K562 (cell line): ENCODE measurements around the gene JADE2. TPM values are rescaled to one million over a fixed set of nuclear protein-coding genes. Genes with fewer than 3 reads are reported as not detected.
A peak's percentile ranks its signal among the peaks of the same experiment; 100 is the strongest.

Experiments used
- ATAC-seq: fragments of 200-7000 bp; cut with Tn5 transposase; 3 replicates; pipeline ENCODE4 v1.9.1; 2020; ENCODE audit warnings: moderate library complexity
- BruUV-seq: library from RNA; stranded (reverse); fragments of 400-500 nt; replicated peaks from 2 replicates; lab custom pipeline; 2021; lab: Mats Ljungman, UMichigan
- CTCF ChIA-PET: fragments of 300-600 bp; formaldehyde crosslinking; extraction: SDS; loops from one replicate; lab custom pipeline; 2021; ENCODE audit warnings: low intra/inter-chr PET ratio; lab: Yijun Ruan, JAX
- POLR2A ChIA-PET: fragments of 300-600, 350-650 bp; sonication (Branson Sonifier 250); formaldehyde crosslinking; extraction: SDS; loops from one replicate; lab custom pipeline; 2021; ENCODE audit warnings: antibody characterized with exemption, inconsistent platforms; lab: Yijun Ruan, JAX
- DNase-seq, 4 experiments: peaks; one replicate each; pipeline versions ENCODE4 v3.0.0 to v3.0.0-alpha.2; 2011 to 2018; ENCODE audit warnings: low spot score in 3 of 4, mixed read lengths in 3 of 4; ENCODE audit errors: extremely low read depth in 1 of 4
- FAIRE-seq: peaks from 2 replicates; lab custom pipeline; 2011; peaks lifted over from hg19 to GRCh38; lab: Jason Lieb, UNC
- H2AFZ ChIP-seq: 2 replicates; pipeline ENCODE4 v1.6.0; 2011; ENCODE audit warnings: low read depth, low read length, control low read depth, inconsistent platforms
- H3K27ac ChIP-seq: fragments of 200-600 bp; 3 replicates; pipeline ENCODE4 v1.8.0; 2011; ENCODE audit warnings: low read depth, mild to moderate bottlenecking, control low read depth, inconsistent platforms, low read length, moderate library complexity, mixed read lengths; ENCODE audit errors: extremely low read depth
- H3K27me3 ChIP-seq, 2 experiments: fragments of 300-600 bp in 1 of 2; 2 replicates in 1 of 2; 3 replicates in 1 of 2; pipeline versions ENCODE4 v1.6.0 to v1.8.0; 2011; ENCODE audit warnings: inconsistent platforms in 2 of 2, low read length in 2 of 2, mild to moderate bottlenecking in 1 of 2, mixed read lengths in 1 of 2, moderate library complexity in 1 of 2; ENCODE audit not compliant: control insufficient read depth in 2 of 2, insufficient read depth in 2 of 2
- H3K36me3 ChIP-seq: fragments of 300-600 bp; 3 replicates; pipeline ENCODE4 v1.8.0; 2011; ENCODE audit warnings: mild to moderate bottlenecking, low read length, inconsistent platforms; ENCODE audit not compliant: control insufficient read depth, insufficient read depth
- H3K4me1 ChIP-seq, 2 experiments: fragments of 200-600 bp in 1 of 2; replicated peaks in 1 of 2; 2 replicates in 1 of 2; 3 replicates in 1 of 2; pipeline versions ENCODE4 v1.5.1 to v1.8.0; 2011; ENCODE audit warnings: inconsistent platforms in 2 of 2, low read length in 2 of 2, mild to moderate bottlenecking in 1 of 2, mixed read lengths in 1 of 2, moderate library complexity in 1 of 2; ENCODE audit not compliant: control insufficient read depth in 2 of 2, insufficient read depth in 2 of 2
- H3K4me2 ChIP-seq: 2 replicates; pipeline ENCODE4 v1.6.1; 2011; ENCODE audit warnings: low read length, control low read depth, inconsistent platforms, mixed read lengths; ENCODE audit not compliant: insufficient read depth
- H3K4me3 ChIP-seq: fragments of 200-600 bp; sonication (generic), shearing (Covaris generic); 2 replicates; pipeline ENCODE4 v1.5.1; 2016; ENCODE audit warnings: control low read depth, inconsistent platforms
- H3K79me2 ChIP-seq: fragments of 200-600 bp; 3 replicates; pipeline ENCODE4 v1.8.0; 2011; ENCODE audit warnings: low read length, inconsistent platforms; ENCODE audit not compliant: control insufficient read depth, insufficient read depth
- H3K9ac ChIP-seq, 2 experiments: 2 replicates each; pipeline versions ENCODE4 v1.6.0 to v1.6.1; 2011; ENCODE audit warnings: low read depth in 2 of 2, low read length in 2 of 2, control low read depth in 1 of 2, inconsistent platforms in 1 of 2, mild to moderate bottlenecking in 1 of 2, mixed read lengths in 1 of 2; ENCODE audit not compliant: insufficient read depth in 1 of 2
- H3K9me1 ChIP-seq: one replicate; pipeline ENCODE4 v1.6.0; 2011; ENCODE audit warnings: inconsistent platforms, mild to moderate bottlenecking, low read length, moderate library complexity; ENCODE audit not compliant: control insufficient read depth, insufficient read depth
- H3K9me3 ChIP-seq: replicated peaks from 2 replicates; pipeline ENCODE4 v1.5.1; 2011; ENCODE audit warnings: low read depth, low read length, inconsistent platforms; ENCODE audit not compliant: control insufficient read depth, insufficient read depth
- H4K20me1 ChIP-seq: replicated peaks from 2 replicates; pipeline ENCODE4 v1.6.1; 2011; ENCODE audit warnings: low read length, inconsistent platforms, mixed read lengths; ENCODE audit not compliant: control insufficient read depth, insufficient read depth
- BRD4 ChIP-seq: fragments of 200-600 bp; sonication (generic); IDR thresholded peaks from 2 replicates; pipeline ENCODE4 v1.6.1; 2017; ENCODE audit warnings: inconsistent platforms
- ETV5 ChIP-seq: sonication (generic); formaldehyde crosslinking; IDR thresholded peaks from 2 replicates; pipeline ENCODE4 v1.4.0; 2020; ENCODE audit warnings: low read depth, mild to moderate bottlenecking, missing genetic modification reagents
- HEY1 ChIP-seq: fragments of 250-450 bp; sonication (Bioruptor Pico); IDR thresholded peaks from 2 replicates; pipeline ENCODE4 v1.5.0; 2020; ENCODE audit warnings: mild to moderate bottlenecking, moderate library complexity, borderline replicate concordance
- KDM1A ChIP-seq, 2 experiments: fragments of 450-650 bp; IDR thresholded peaks; 2 replicates each; pipeline ENCODE4 v1.6.1; 2016; ENCODE audit warnings: mild to moderate bottlenecking in 2 of 2
- KDM2B ChIP-seq: fragments of 250-450 bp; sonication (Bioruptor Pico); IDR thresholded peaks from 2 replicates; pipeline ENCODE4 v1.8.0; 2021; ENCODE audit warnings: mild to moderate bottlenecking, moderate library complexity
- KLF6 ChIP-seq: fragments of 250-450 bp; sonication (Bioruptor Pico); IDR thresholded peaks from 2 replicates; pipeline ENCODE4 v1.4.0; 2020; ENCODE audit warnings: mild to moderate bottlenecking, moderate library complexity, borderline replicate concordance
- POLR2B ChIP-seq: fragments of 450-650 bp; IDR thresholded peaks from 2 replicates; pipeline ENCODE4 v1.6.1; 2018; ENCODE audit warnings: low read depth; ENCODE audit not compliant: partially characterized antibody
- TEAD4 ChIP-seq, 2 experiments: sonication (generic) in 1 of 2; formaldehyde crosslinking in 1 of 2; IDR thresholded peaks; 2 replicates each; pipeline versions ENCODE4 v1.6.1 to v1.8.0; 2012 to 2022; ENCODE audit warnings: borderline replicate concordance in 1 of 2, inconsistent platforms in 1 of 2, low read length in 1 of 2, mild to moderate bottlenecking in 1 of 2, missing genetic modification reagents in 1 of 2
- ZNF347 ChIP-seq: fragments of 450-650 bp; formaldehyde crosslinking; IDR thresholded peaks from 2 replicates; pipeline ENCODE4 v1.4.0; 2020; ENCODE audit warnings: low read depth, mild to moderate bottlenecking, moderate library complexity
- ZNF592 ChIP-seq: fragments of 450-650 bp; IDR thresholded peaks from 2 replicates; pipeline ENCODE4 v1.6.1; 2017; ENCODE audit warnings: antibody characterized with exemption, mild to moderate bottlenecking
- WGBS: fragments of 100-300 bp; shearing (Covaris generic); methylation state at CpG from one replicate; pipeline ENCODE4 v1.1.6; 2016; ENCODE audit warnings: low coverage, mixed read lengths; ENCODE audit not compliant: insufficient coverage; ENCODE audit errors: missing lambda C conversion rate; 5-methylcytosine and 5-hydroxymethylcytosine counted together
- in situ Hi-C: fragments of 300-500 bp; cut with MboI; formaldehyde crosslinking; loops from 4 replicates; pipeline ENCODE4 v1.15.0; 2018; ENCODE audit warnings: inconsistent platforms, mixed read lengths
- intact Hi-C: fragments of 100-400 bp; cut with micrococcal nuclease; formaldehyde crosslinking; loops from 2 replicates; pipeline ENCODE4 v1.14.2; 2022
- polyA plus RNA-seq, 8 experiments: library from polyadenylated mRNA; depleted of rRNA in 4 of 8; stranded (reverse) in 5 of 8; unstranded in 3 of 8; fragments of >200 nt; fragmentation: Nextera tagmentation in 2 of 8; fragmentation: Illumina TruSeq in 1 of 8; extraction: Ambion mirVana in 2 of 8; extraction: Trizol in 1 of 8; gene quantifications; 2 replicates each; pipeline versions ENCODE4 v1.2.1 to v1.2.3, GENCODE V29; 2011 to 2014; ENCODE audit warnings: inconsistent platforms in 1 of 8, missing spikeins in 1 of 8
- total RNA-seq, 7 experiments: library from RNA; depleted of rRNA in 6 of 7; stranded (reverse); fragments of >200 nt in 6 of 7; fragmentation: Illumina TruSeq in 2 of 7; extraction: Trizol in 2 of 7; gene quantifications; 2 replicates each; pipeline versions ENCODE4 v1.2.1 to v1.2.3, GENCODE V29; 2011 to 2021; ENCODE audit warnings: low replicate concordance in 1 of 7
- TF ChIP-seq, protein P1 (sequence below): sonication (generic); formaldehyde crosslinking; IDR thresholded peaks from 2 replicates; pipeline ENCODE4 v1.8.0; 2022; ENCODE audit warnings: mild to moderate bottlenecking, low read depth, missing genetic modification reagents

JADE2 gene
- total and polyA plus RNA-seq, 9 of the 15 experiments (the other 6 are each of a cell fraction or from before 2014, with no cell fraction given): 0.50 to 23.3 (median 9.1) TPM

DNA sequence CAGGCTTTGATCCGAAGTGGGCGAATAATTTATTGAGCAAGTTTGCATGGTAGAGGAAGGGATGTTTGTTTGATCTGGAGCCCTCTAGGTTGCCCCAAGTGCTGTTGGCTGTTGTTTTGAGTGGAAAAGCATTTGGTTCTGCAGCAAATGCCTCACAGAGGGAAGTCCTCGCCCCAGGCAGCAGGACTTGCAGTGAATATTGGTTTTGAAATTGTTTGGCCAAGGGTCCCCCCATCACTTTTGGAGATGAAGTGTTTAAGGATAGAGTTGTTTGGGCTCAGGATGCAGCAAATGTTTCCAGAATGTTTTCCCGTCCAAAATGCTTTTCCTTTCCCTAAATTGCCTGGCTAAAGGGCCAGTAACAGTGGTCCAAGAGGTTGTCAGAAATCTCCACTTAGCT is 3.1 kb downstream of the JADE2 start:
- no peaks in the 10 kb centered on the region for H3K9me1 ChIP-seq
- FAIRE-seq: no peak
- ChIA-PET POLR2A (interaction anchor here (1.2 to 1.5 kb wide), 3 partner anchors 15 to 130 kb away, joined by 3 to 4 read pairs (median 4); no protein-coding TSS in a partner anchor), CTCF (no interaction called here)
- H3K79me2 ChIP-seq: peaks cover 60% of the 10 kb centered on the region
- no peaks in the 10 kb centered on the region for H3K27me3 ChIP-seq
- H3K4me1 ChIP-seq: peaks cover 10 to 43% of the 10 kb centered on the region in 2 experiments; a peak in 3 of 5 replicates
- no peaks in the 10 kb centered on the region for H3K9me3 ChIP-seq
- H2AFZ ChIP-seq: no peak overlapping the region
- no peak overlapping the region for H3K9ac ChIP-seq
- DNase-seq: no peak
- no peak overlapping the region for H3K4me3 ChIP-seq
- no peak overlapping the region for H3K4me2 ChIP-seq
- no peaks in the 10 kb centered on the region for H3K36me3 ChIP-seq
- no peak for ATAC-seq
- TF ChIP-seq HEY1 (CRISPR knock-in tag) (no peak), ZNF347 (CRISPR knock-in tag) (no peak), POLR2B (no peak), ETV5 (no peak), TEAD4 (IDR thresholded peaks at IDR 0.05; ENCODE audit: low read length) (no peak), TEAD4 (CRISPR knock-in tag; IDR thresholded peaks at IDR 0.05; ENCODE audit: borderline replicate concordance) (no peak), KDM1A (IDR thresholded peaks at IDR 0.05) (no peak), BRD4 (no peak), KDM2B (no peak), KLF6 (CRISPR knock-in tag) (no peak), ZNF592 (no peak)
- TF ChIP-seq, protein P1, sequence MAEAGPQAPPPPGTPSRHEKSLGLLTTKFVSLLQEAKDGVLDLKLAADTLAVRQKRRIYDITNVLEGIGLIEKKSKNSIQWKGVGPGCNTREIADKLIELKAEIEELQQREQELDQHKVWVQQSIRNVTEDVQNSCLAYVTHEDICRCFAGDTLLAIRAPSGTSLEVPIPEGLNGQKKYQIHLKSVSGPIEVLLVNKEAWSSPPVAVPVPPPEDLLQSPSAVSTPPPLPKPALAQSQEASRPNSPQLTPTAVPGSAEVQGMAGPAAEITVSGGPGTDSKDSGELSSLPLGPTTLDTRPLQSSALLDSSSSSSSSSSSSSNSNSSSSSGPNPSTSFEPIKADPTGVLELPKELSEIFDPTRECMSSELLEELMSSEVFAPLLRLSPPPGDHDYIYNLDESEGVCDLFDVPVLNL (CRISPR knock-in tag): no peak
- 73% methylated on average over 4 of the region's 4 CpGs for WGBS
- intact Hi-C loops (loop anchor here (5.0 kb wide), 1 partner anchor 49 kb away; no protein-coding TSS in a partner anchor), in situ Hi-C loops (no loop called here)
- no peak overlapping the region for H3K27ac ChIP-seq
- no peaks in the 10 kb centered on the region for H4K20me1 ChIP-seq
- TSS peak; percentile 24 for BruUV-seq
